Nephron progenitor cell (in vitro differentiated cells): ENCODE results near the gene EML1.

Experiments used
- DNase-seq: peaks from one replicate; pipeline ENCODE4 v3.0.0; 2021
- H3K27ac Mint-ChIP-seq: 2 replicates; pipeline ENCODE4 v1.8.0; 2021; ENCODE audit warnings: mild to moderate bottlenecking, moderate library complexity, mixed read lengths
- H3K27me3 Mint-ChIP-seq: 2 replicates; pipeline ENCODE4 v1.8.0; 2021; ENCODE audit warnings: mild to moderate bottlenecking, low read depth, mixed read lengths; ENCODE audit not compliant: poor library complexity
- H3K36me3 Mint-ChIP-seq: 2 replicates; pipeline ENCODE4 v1.8.0; 2021; ENCODE audit warnings: low read depth, mixed read lengths
- H3K4me1 Mint-ChIP-seq: 2 replicates; pipeline ENCODE4 v1.8.0; 2021; ENCODE audit warnings: mixed read lengths
- H3K4me3 Mint-ChIP-seq: 2 replicates; pipeline ENCODE4 v1.8.0; 2021; ENCODE audit warnings: mild to moderate bottlenecking, moderate library complexity, mixed read lengths
- H3K9me3 Mint-ChIP-seq: 2 replicates; pipeline ENCODE4 v1.8.0; 2021; ENCODE audit warnings: mild to moderate bottlenecking, moderate library complexity, mixed read lengths
- CTCF ChIP-seq: fragments of 200-600 bp; sonication (generic); IDR thresholded peaks from 2 replicates; pipeline ENCODE4 v1.5.0; 2021; ENCODE audit warnings: antibody characterized with exemption

Gene EML1

GRCh38 chr14:99794151-99794780 lies 1.1 kb downstream of the EML1 start:
- H3K4me1 Mint-ChIP-seq: peaks cover 33% of the 10 kb centered on the region
- no peak overlapping the region for H3K27ac Mint-ChIP-seq
- peaks cover 13% of the 10 kb centered on the region for H3K9me3 Mint-ChIP-seq
- peaks cover 24% of the 10 kb centered on the region for H3K27me3 Mint-ChIP-seq
- no peak for DNase-seq
- TF ChIP-seq CTCF: no peak
- H3K36me3 Mint-ChIP-seq: peaks cover 15% of the 10 kb centered on the region
- peak overlapping the region; percentile 82 for H3K4me3 Mint-ChIP-seq

DNA sequence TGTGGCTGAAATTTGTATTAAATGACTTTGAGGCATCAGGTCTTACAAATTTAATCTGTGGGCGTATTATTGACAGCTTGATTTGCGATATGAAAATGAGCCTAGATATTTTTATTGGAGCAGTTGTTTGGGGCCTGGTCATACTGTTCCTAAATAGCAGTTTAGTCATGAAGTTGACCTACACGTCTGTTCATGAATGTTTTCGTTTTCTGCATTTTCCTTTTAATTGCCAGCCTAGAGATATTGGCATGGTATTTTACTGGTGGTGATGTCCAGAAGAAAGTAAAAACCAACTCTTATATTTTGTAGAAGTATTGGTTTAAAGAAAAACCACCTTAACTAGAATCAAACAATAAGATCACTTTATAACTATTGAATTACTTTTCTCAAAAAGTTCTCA lies 1.8 kb downstream of the EML1 start:
- peaks cover 23% of the 10 kb centered on the region for H3K27me3 Mint-ChIP-seq
- H3K4me3 Mint-ChIP-seq: peak overlapping the region; percentile 82
- DNase-seq: no peak
- TF ChIP-seq CTCF: no peak
- no peak overlapping the region for H3K27ac Mint-ChIP-seq
- H3K4me1 Mint-ChIP-seq: peaks cover 33% of the 10 kb centered on the region
- H3K9me3 Mint-ChIP-seq: peaks cover 13% of the 10 kb centered on the region
- H3K36me3 Mint-ChIP-seq: peaks cover 15% of the 10 kb centered on the region

GRCh38 chr14:99797231-99797630 lies 4.0 kb downstream of the EML1 start:
- no peak overlapping the region for H3K4me3 Mint-ChIP-seq
- H3K27ac Mint-ChIP-seq: no peak overlapping the region
- H3K27me3 Mint-ChIP-seq: peaks cover 13% of the 10 kb centered on the region
- peaks cover 13% of the 10 kb centered on the region for H3K9me3 Mint-ChIP-seq
- H3K4me1 Mint-ChIP-seq: peaks cover 29% of the 10 kb centered on the region
- no peak for DNase-seq
- H3K36me3 Mint-ChIP-seq: peaks cover 15% of the 10 kb centered on the region
- TF ChIP-seq CTCF: no peak

DNA sequence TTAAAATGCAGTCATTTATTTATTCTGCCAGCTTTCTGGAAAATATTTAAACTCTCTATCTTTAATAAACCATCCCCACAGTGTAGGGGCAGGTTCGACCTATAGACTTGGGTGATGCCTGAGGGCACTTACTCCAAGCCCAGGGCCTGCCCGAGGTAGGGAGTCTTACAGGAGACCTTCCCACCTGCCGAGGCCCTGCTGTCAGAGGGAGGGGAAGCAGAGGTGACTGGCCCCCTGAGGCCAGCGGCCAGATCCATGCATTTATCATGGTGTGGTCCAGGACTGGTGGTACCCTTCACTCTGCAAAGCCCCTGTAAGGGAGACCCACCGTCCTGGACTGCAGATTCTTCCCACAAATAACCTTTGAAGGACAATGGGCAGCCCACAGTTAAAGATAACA lies 7.6 kb downstream of the EML1 start:
- no peak for TF ChIP-seq CTCF
- Mint-ChIP-seq H3K27ac (no peak overlapping the region), H3K4me3 (no peak overlapping the region), H3K9me3 (peaks cover 12% of the 10 kb centered on the region), H3K27me3 (peaks cover 5% of the 10 kb centered on the region), H3K36me3 (peaks cover 14% of the 10 kb centered on the region), H3K4me1 (peaks cover 10% of the 10 kb centered on the region)
- DNase-seq: no peak

DNA sequence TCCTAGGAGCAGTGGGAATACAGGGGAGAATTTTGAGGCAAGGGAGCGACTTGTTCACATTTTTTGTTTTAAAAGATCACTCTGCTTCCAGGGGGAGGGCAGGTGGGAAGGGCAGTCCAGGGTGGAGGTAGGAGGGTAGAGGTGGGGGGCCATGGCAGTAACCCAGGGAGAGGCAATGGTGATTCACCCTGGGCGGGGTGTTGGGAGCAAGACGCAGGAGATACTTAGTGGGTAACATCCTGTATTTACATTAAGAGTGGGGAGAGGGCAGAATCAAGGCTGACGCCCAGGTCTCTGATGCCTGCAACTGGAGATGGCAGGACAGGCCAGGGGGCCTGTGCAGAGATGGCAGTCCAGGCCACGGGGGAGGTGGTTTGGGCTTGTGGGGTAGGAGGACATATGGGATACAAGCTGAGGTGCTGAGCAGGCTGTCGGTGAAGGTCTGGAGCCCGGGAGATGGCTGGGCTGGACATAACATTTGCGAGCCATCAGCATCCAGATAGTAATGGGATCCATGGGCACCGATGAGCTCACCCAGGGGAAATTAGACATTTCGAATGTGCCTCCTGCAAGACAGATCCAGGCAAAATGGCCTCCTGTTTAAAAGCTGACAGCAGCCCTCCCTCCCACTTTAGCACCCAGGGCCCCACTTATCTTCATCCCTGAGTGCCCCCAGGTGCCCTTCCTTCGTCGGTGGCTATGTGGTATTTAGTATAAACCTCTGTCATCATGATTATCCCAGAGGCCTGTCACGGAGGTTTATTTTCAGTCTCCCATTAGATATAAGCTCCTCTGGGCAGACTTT lies 9.3 kb downstream of the EML1 start:
- Mint-ChIP-seq H3K36me3 (no peaks in the 10 kb centered on the region), H3K27ac (no peak overlapping the region), H3K4me3 (no peak overlapping the region), H3K27me3 (peaks cover 3% of the 10 kb centered on the region), H3K4me1 (peaks cover 20% of the 10 kb centered on the region), H3K9me3 (no peaks in the 10 kb centered on the region)
- TF ChIP-seq CTCF: no peak
- no peak for DNase-seq
